ENCODE results near the gene EPX. TPM values are rescaled to one million over a fixed set of nuclear protein-coding genes. Genes with fewer than 3 reads are reported as not detected.

Gene EPX
- total RNA-seq, 1 experiment from 2014 or later: not detected

GRCh38 chr17:58184308-58184985, 8.1 kb upstream of the EPX start:
- 0 out of 2 replicates have a peak, but pooled peaks cover 7% of the 10 kb centered on the region for H3K27me3 ChIP-seq (ENCODE audit: insufficient read depth, low read length)
- intact Hi-C loops (cut with micrococcal nuclease): no loop called here
- RAD21 ChIA-PET (ENCODE audit: low non-redundant PET in 1 of 2, low total read pairs in 2 of 2, uncharacterized antibody in 2 of 2, unreplicated experiment in 2 of 2): no interaction called here
- POLR2A ChIA-PET: no interaction called here
- H3K9me3 ChIP-seq (ENCODE audit: control insufficient read depth in 1 of 2, insufficient read depth in 1 of 2, low read depth in 1 of 2, low read length in 2 of 2): no peaks in the 10 kb centered on the region
- no peaks in the 10 kb centered on the region for H3K9me2 ChIP-seq (ENCODE audit: insufficient read depth)
- peak; percentile 55 for DNase-seq (ENCODE audit: low read depth, low spot score)
- H3K4me1 ChIP-seq (ENCODE audit: control insufficient read depth in 1 of 2, insufficient read depth in 2 of 2, low read length in 2 of 2): peaks cover 9 to 19% of the 10 kb centered on the region in 2 experiments
- ATAC-seq: peak; percentile 91
- H4K20me1 ChIP-seq (ENCODE audit: insufficient read depth): no peaks in the 10 kb centered on the region
- no TSS peak for BruUV-seq (replicated peaks)
- CTCF ChIA-PET: interaction anchor here (1.1 to 1.8 kb wide), 2 partner anchors 12 to 16 kb away, joined by 4 to 6 read pairs; no protein-coding TSS in a partner anchor
- H3K79me2 ChIP-seq (ENCODE audit: insufficient read depth, low read length): no peaks in the 10 kb centered on the region
- H3K4me3 ChIP-seq (replicated peaks in 1 of 2; ENCODE audit: low read depth in 1 of 2, low read length in 2 of 2): no peak overlapping the region
- H3K9ac ChIP-seq (ENCODE audit: low read length): no peak overlapping the region
- no peaks in the 10 kb centered on the region for H3K36me3 ChIP-seq (ENCODE audit: control insufficient read depth in 1 of 2, insufficient read depth in 2 of 2, low read length in 2 of 2)
- TF ChIP-seq RAD21 (IDR thresholded peaks at IDR 0.05; ENCODE audit: low read depth) (no peak), JUND (IDR thresholded peaks at IDR 0.05) (peak; percentile 46), ZFX (IDR thresholded peaks at IDR 0.05) (peak; percentile 46; the same call in 1 of the 2 replicates), SIN3A (IDR thresholded peaks at IDR 0.05; ENCODE audit: low read depth) (no peak), ZBTB33 (IDR thresholded peaks at IDR 0.05; ENCODE audit: extremely low read depth, insufficient replicate concordance, low read length) (no peak), SP1 (IDR thresholded peaks at IDR 0.05; ENCODE audit: low read depth) (no peak), POLR2AphosphoS5 (IDR thresholded peaks at IDR 0.05; ENCODE audit: low read depth, low read length) (no peak), FOSL1 (IDR thresholded peaks at IDR 0.05; ENCODE audit: low read depth) (peak; percentile 29)
- H2AFZ ChIP-seq (ENCODE audit: low read depth, low read length, poor library complexity, severe bottlenecking): peak overlapping the region; percentile 19
- peak overlapping the region; percentile 2; the same call in 1 of the 2 replicates for H3K27ac ChIP-seq (ENCODE audit: low read depth, low read length)
- peak overlapping the region; percentile 58 for H3K4me2 ChIP-seq (ENCODE audit: low read length)
